Aorta (tissue), 5 donors: ENCODE results near the gene CSH1. TPM values are rescaled to one million over a fixed set of nuclear protein-coding genes. Genes with fewer than 3 reads are reported as not detected.
"Not testable (repeated sequence)": the region's sequence is repeated elsewhere in the genome, so short reads cannot be mapped to it uniquely, and the experiment has no call there.

Experiments used
- ATAC-seq: fragments of 200-7000 bp; cut with Tn5 transposase; one replicate; pipeline ENCODE4 v1.9.1; 2022; ENCODE audit warnings: moderate library complexity; ENCODE audit not compliant: low FRiP score
- DNase-seq, 2 donors: peaks; one replicate each; pipeline ENCODE4 v3.0.0-alpha.2; 2020
- H3K27ac ChIP-seq, 2 donors: one replicate each; pipeline ENCODE4 v1.5.1; 2013; ENCODE audit warnings: low read length in 2 of 2, mild to moderate bottlenecking in 2 of 2, moderate library complexity in 2 of 2, control low read depth in 1 of 2, inconsistent platforms in 1 of 2, low read depth in 1 of 2
- H3K27me3 ChIP-seq, 2 donors: one replicate each; pipeline ENCODE4 v1.6.1; 2013; ENCODE audit warnings: control low read depth in 1 of 2, low read length in 1 of 2, mild to moderate bottlenecking in 1 of 2, moderate library complexity in 1 of 2; ENCODE audit not compliant: insufficient read depth in 2 of 2, control insufficient read depth in 1 of 2
- H3K36me3 ChIP-seq, 2 donors: one replicate each; pipeline ENCODE4 v1.6.1; 2013; ENCODE audit warnings: control low read depth in 1 of 2, low read length in 1 of 2, mild to moderate bottlenecking in 1 of 2; ENCODE audit not compliant: insufficient read depth in 2 of 2, control insufficient read depth in 1 of 2
- H3K4me1 ChIP-seq, 2 donors: one replicate each; pipeline ENCODE4 v1.6.1; 2013; ENCODE audit warnings: low read length in 2 of 2, control low read depth in 1 of 2, mild to moderate bottlenecking in 1 of 2, moderate library complexity in 1 of 2; ENCODE audit not compliant: insufficient read depth in 2 of 2, control insufficient read depth in 1 of 2
- H3K4me3 ChIP-seq, 2 donors: one replicate each; pipeline ENCODE4 v1.5.1; 2013; ENCODE audit warnings: low read length in 2 of 2, control low read depth in 1 of 2, mild to moderate bottlenecking in 1 of 2
- H3K9me3 ChIP-seq: one replicate; pipeline ENCODE4 v1.6.1; 2013; ENCODE audit warnings: mild to moderate bottlenecking, low read length; ENCODE audit not compliant: control insufficient read depth
- WGBS, 2 donors: extraction: QIAGEN DNeasy Blood & Tissue Kit; methylation state at CpG; one replicate each; pipeline ENCODE4 v1.1.7; 2013; 5-methylcytosine and 5-hydroxymethylcytosine counted together
- intact Hi-C, 2 donors: fragments of 100-400 bp; cut with DNase I; formaldehyde crosslinking; loops; one replicate each; pipeline versions ENCODE4 v1.14.2 to v1.15.0; 2022
- polyA plus RNA-seq, 2 donors: library from polyadenylated mRNA; stranded (reverse); fragments of 200-250 nt; gene quantifications; one replicate each; pipeline ENCODE4 v1.2.3, GENCODE V29; 2013
- total RNA-seq, 2 donors: library from RNA; stranded (reverse); fragmentation: NEBNext Ultra II Directional; extraction: Animal tissue kit (Norgen Biotek cat#: 25700); gene quantifications; one replicate each; pipeline ENCODE4 v1.2.1, GENCODE V29; 2021
- donor health status: healthy with polysubstance abuse.
- donor health status: Bipolar disorder and iron deficiency.
- donor health status: DM: no; HTN: no; CAD: no.
- donor health status: DM: no; HTN: no; CAD: no.
- donor health status: DM: yes; HTN: yes; CAD: no.

CSH1 gene
- total and polyA plus RNA-seq, 4 donors, result not detected

DNA sequence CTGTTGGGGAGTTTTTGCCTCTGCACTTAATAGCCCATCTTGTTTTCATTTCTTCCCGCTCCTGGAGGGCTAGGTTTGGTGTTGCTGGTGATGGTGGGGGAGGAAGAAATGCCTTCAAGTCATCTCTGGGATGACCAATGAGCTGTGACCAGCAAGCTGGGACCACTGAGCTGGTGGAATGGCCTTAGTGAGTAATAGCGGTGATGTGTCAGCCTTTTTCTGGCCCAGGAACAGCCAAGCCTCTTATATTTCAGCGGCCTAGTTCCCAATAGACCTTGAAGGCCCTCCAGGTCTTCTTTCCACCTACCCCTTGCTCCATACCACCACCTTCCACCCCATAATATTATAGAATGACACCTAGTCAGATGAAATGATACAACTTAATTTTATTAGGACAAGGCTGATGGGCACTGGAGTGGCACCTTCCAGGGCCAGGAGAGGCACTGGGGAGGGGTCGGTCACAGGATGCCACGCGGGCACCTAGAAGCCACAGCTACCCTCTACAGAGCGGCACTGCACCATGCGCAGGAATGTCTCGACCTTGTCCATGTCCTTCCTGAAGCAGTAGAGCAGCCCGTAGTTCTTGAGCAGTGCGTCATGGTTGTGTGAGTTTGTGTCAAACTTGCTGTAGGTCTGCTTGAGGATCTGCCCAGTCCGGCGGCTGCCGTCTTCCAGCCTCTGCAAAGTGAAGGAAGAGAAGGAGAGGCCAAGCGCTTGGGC lies 24.6 kb downstream of the CSH1 start:
- ATAC-seq, H3K36me3 ChIP-seq, H3K9me3 ChIP-seq, H3K4me1 ChIP-seq, H3K4me3 ChIP-seq, DNase-seq, H3K27me3 ChIP-seq, H3K27ac ChIP-seq, intact Hi-C loops: not testable (repeated sequence)
- WGBS, 2 donors, result 94 to 96% methylated on average over 8 to 13 of the region's 15 CpGs

DNA sequence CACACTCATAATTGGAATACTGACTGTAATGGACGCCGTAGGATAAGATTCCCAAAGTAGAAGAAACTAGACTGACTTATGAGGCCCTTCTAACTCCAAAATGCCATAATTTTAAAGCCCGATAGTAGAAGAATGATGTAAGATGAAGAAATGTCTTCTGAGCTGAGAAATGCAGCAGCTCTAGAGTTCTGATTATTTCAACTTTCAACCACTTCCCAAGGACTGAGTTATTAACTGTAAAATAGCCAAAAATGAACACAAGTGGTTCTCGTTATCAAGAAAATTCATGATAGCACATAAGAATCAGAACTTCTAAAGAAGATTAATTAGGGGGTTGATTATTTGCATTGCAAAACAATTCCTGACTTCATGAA lies 26.1 kb downstream of the CSH1 start:
- H3K27ac ChIP-seq, H3K9me3 ChIP-seq, H3K36me3 ChIP-seq, ATAC-seq, H3K4me3 ChIP-seq, H3K4me1 ChIP-seq, H3K27me3 ChIP-seq, DNase-seq, intact Hi-C loops: not testable (repeated sequence)
- 69 to 79% methylated on average over 4 of the region's 4 CpGs for WGBS, 2 donors

DNA sequence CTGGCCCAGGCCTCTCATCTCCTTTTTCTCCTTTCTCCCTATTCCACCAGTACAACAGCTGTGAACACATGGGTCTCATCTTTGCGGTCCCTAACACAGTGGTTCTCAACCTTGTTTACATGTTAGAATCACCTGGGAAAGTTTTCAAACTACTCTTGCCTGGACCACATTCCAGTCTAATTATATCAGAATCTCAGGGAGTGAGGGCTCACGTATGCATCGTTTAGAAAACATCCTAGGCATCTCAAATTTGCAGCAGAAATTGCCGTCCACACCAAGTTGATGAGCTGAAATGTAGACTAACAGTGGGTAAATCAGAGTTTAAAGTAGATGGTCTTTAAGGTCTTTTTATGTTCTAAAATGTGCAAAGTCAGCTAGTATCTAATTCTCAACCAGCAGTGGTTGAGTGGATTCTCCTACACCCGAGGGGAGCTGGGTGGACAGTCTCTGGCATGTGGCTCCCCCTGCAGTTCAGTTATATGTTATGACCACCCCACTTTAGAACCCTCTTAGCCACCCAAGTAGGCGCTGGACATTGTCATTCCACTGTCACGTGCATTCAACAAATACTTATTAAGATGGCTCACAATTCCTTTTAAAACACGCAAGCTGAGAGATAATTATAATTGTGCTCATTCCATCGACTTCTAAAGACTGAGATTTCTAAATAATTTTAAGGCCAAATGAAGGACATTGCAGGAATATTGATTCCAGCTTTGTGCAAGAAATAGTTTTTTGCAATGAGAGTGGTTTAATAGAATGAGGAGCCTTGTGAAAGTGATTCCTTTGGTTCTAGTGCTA lies 26.7 kb downstream of the CSH1 start:
- ATAC-seq, H3K27me3 ChIP-seq, H3K36me3 ChIP-seq, H3K4me1 ChIP-seq, DNase-seq, H3K27ac ChIP-seq, H3K9me3 ChIP-seq, H3K4me3 ChIP-seq, intact Hi-C loops: not testable (repeated sequence)
- 55 to 59% methylated on average over 9 of the region's 9 CpGs for WGBS, 2 donors

DNA sequence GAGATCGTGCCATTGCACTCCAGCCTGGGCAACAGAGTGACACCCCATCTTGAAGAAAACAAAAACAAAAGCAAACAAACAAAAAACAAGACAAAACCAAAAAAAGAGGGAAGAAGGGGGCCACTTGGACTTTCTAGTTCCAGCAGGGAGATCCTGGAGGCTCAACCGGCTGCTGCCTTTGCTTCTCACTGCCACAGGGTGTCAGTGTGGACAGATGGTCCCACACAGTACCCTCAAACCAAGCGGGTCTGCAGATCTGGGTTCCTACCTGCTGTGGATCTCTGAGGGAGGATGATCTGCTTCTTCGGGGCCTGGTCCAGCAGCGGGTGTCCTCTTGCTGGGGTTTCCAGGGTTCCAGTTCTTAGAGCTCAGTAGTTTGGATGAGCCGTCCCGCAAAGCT lies 29.7 kb downstream of the CSH1 start:
- H3K27me3 ChIP-seq, DNase-seq, H3K4me1 ChIP-seq, H3K27ac ChIP-seq, intact Hi-C loops, ATAC-seq, H3K36me3 ChIP-seq, H3K9me3 ChIP-seq, H3K4me3 ChIP-seq: not testable (repeated sequence)
- WGBS, 2 donors, result 78 to 82% methylated on average over 5 to 7 of the region's 7 CpGs

GRCh38 chr17:63859257-63859656 lies 37.1 kb downstream of the CSH1 start:
- Histone ChIP-seq H3K9me3 (no peaks in the 10 kb centered on the region), H3K4me3 (no peak overlapping the region), H3K27me3 (no peaks in the 10 kb centered on the region), H3K36me3 (no peaks in the 10 kb centered on the region), H3K27ac (no peak overlapping the region), H3K4me1 (no peaks in the 10 kb centered on the region)
- intact Hi-C loops, result no loop called here
- 82 to 84% methylated on average over 3 of the region's 3 CpGs for WGBS, 2 donors
- DNase-seq, result no peak
- no peak for ATAC-seq

DNA sequence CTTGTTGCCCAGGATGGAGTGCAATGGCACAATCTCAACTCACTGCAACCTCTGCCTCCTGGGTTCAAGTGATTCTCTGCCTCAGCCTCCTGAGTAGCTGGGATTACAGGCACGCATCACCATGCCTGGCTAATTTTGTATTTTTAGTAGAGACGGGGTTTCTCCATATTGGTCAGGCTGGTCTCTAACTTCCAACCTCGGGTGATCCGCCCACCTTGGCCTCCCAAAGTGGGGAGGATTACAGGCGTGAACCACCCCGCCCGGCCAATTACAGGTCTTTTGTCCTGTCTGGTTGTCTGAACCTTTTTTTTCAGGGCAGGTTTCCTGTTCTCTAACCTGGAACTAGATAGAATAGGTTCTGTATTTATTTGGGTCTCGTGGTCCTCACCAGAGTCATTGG lies 39.9 kb downstream of the CSH1 start:
- DNase-seq, H3K27ac ChIP-seq, H3K9me3 ChIP-seq, H3K27me3 ChIP-seq, ATAC-seq, intact Hi-C loops, H3K36me3 ChIP-seq, H3K4me1 ChIP-seq, H3K4me3 ChIP-seq: not testable (repeated sequence)
- WGBS, 2 donors, result 93% methylated on average over 8 of the region's 8 CpGs

- Histone ChIP-seq H3K4me3 (no peak overlapping the region), H3K4me1 (no peaks in the 10 kb centered on the region), H3K27me3 (no peaks in the 10 kb centered on the region), H3K27ac (no peak overlapping the region), H3K9me3 (no peaks in the 10 kb centered on the region), H3K36me3 (no peaks in the 10 kb centered on the region)
- intact Hi-C loops, result no loop called here
- 89 to 90% methylated on average over 8 of the region's 8 CpGs for WGBS, 2 donors
- DNase-seq (no peak), ATAC-seq (no peak)
These were observed 41.2 kb downstream of the CSH1 start for GRCh38 chr17:63855185-63855584.

GRCh38 chr17:63854709-63855108 lies 41.7 kb downstream of the CSH1 start:
- Histone ChIP-seq H3K4me1 (no peaks in the 10 kb centered on the region), H3K36me3 (no peaks in the 10 kb centered on the region), H3K27ac (no peak overlapping the region), H3K9me3 (no peaks in the 10 kb centered on the region), H3K27me3 (no peaks in the 10 kb centered on the region), H3K4me3 (no peak overlapping the region)
- ATAC-seq, result no peak
- 83 to 86% methylated on average over 5 of the region's 5 CpGs for WGBS, 2 donors
- intact Hi-C loops, result no loop called here
- DNase-seq, result no peak

DNA sequence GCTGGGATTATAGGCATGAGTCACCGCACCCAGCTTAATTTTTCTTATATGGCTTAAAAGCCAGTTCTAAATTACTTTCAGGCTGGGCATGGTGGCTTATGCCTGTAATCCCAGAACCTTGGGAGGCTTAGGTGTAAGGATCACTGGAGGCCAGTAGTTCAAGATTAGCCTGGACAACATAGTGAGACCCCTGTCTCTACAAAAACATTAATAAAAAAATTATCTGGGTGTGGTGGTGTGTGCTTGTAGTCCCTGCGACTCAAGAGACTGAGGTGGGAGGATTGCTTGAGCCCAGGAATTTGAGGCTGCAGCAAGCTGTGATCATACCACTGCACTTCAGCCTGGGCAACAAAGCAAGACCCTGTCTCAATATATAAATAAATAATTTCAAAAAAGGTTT lies 43.1 kb downstream of the CSH1 start:
- no peak for ATAC-seq
- no peaks in the 10 kb centered on the region for H3K27me3 ChIP-seq
- intact Hi-C loops, result no loop called here
- H3K4me1 ChIP-seq, result no peaks in the 10 kb centered on the region
- WGBS, 2 donors, result 95 to 99% methylated on average over 2 of the region's 2 CpGs
- no peaks in the 10 kb centered on the region for H3K36me3 ChIP-seq
- DNase-seq, result no peak
- H3K9me3 ChIP-seq, result no peaks in the 10 kb centered on the region
- H3K4me3 ChIP-seq, result no peak overlapping the region
- H3K27ac ChIP-seq, result no peak overlapping the region
